HG03025 (cell line): ENCODE measurements around the gene HPSE.
"Not testable (repeated sequence)": the region's sequence is repeated elsewhere in the genome, so short reads cannot be mapped to it uniquely, and the experiment has no call there.

Experiments
- ATAC-seq: cut with Tn5 transposase; IDR thresholded peaks from one replicate; pipeline ENCODE4 v1.9.1; 2021; ENCODE audit warnings: mild to moderate bottlenecking, moderate library complexity; ENCODE audit not compliant: unreplicated experiment, low FRiP score

HPSE gene

DNA sequence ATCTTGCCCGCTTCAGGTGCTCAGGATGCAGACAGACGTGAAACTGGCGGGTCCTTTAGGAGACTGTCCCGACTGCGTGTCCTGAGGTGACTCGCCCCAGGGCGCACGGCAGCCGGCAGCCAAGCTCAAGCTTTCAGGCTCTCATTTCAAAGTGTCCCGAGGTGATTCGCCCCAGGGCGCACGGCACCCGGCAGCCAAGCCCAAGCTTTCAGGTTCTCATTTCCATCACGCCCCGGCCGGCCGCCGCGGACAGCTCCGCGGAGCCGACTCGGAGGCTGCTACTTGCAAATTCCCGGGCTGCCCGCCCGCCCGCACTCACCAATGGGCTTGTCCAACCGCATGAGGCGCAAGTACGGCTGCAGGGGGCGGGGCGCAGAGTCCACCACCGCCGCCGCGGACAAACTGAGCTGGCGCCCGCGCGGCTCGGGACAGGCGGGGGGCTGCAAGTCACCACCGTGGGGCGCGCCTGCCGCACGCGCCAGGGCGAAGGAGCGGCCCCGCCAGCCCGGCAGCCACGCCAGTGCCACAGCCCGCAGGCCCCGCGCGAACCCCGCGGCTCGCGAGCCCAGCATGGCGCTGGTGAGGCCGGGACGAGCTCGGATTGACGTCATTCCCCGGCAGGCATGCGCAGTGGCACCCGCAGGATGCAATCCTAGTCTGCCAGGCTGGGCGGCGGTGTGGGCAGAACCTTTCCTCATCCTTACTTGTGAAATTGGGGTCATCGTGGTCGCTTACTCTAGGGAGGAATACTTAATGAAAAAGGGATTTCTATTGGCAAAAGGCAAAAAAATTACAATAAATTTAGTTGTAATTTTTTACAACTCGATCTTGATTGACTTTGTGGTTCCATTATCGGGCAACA, 50.2 kb downstream of the HPSE start, which contains the start of gene COQ2:
TSS of gene COQ2 (minus strand) at position 606 of the 862 bp plus-strand sequence. CDS start at position 572, 34 bp downstream.
- peak; percentile 84 for ATAC-seq

DNA sequence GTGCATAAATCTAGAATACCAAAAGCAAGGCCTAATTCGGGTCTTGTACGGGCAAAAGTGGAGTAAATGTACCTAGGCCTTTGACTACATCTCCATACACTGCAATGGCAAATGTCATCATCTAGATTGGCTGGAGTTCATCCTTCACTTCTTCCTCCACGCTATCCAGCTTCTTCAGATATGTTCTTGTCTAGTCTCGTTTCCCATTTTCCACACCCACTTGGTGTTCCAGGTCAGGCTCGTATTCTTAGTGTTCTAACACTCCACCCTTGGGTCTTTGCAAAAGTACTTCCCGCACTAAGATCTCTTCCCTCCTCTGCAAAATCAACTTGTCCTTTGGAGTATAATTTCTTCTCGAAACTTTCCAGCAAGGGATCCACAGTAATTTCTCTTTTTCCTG, 51.5 kb downstream of the HPSE start:
- no peak for ATAC-seq

DNA sequence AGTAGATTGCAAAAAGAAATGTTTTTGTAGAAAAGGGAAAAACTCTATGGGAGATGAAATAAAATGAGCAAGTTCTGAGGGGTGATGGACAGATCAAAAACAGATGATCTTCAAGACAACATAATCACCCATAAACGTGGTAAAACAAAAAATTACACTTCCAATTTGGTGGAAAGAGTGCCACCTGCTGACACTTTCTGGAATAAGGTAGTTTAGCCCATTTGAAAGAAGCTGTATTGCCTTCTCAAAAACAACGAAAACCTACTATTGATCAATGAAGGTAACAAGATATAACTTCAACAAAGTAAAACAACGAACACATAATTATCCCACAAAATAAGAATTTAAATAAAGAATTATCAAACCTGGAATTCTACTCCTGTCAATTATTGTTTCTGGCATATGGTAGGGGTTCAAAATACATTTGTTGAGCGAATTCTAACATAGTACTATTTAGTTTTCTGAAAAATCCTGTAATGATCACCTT, 52.6 kb downstream of the HPSE start:
- no peak for ATAC-seq

DNA sequence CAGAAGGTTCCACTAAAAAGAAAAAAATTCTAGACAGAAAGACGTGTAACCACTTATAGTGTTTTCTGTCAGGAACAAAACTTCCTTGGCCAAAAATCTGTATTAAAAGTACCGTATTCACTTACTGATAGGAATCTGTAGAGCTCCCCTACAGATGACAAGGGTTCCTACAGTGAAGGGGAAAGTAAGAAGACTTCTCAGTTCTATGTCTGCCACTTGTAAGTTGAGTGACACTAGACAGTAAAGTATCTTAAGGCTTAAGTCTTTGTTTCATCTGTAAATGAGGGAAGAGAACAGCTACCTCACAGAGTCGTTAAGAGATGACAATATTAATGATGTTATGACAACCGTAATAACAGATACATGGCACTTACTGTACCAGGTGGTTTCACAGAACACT, 53.3 kb downstream of the HPSE start:
- ATAC-seq: no peak

DNA sequence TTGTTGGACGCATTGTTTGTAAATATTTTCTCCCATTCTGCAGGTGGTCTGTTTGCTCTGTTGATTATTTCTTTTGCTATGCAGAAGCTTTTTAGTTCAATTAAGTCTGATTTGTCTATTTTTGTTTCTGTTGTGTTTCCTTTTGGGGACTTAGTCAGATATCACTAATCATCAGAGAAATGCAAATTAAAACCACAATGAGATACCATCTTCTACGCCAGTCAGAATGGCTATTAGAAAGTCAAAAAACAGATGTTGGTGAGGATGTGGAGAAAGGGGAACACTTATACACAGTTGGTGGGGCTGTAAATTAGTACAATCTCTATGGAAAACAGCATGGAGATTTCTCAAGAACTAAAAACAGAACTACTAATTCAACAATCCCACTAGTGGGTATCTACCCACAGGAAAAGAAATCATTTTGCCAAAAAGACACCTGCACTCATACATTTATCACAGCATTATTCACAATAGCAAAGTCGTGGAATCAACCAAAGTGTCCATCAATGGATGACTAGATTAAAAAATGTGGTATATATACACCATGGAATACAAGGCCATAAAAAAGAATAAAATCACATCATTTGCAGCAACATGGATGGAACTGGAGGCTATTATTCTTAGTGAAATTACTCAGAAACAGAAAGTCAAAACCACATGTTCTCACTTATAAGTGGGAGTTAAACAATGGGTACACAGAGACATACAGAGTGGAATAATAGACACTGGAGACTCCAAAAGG, 58.2 kb downstream of the HPSE start:
- ATAC-seq: peak; percentile 65

DNA sequence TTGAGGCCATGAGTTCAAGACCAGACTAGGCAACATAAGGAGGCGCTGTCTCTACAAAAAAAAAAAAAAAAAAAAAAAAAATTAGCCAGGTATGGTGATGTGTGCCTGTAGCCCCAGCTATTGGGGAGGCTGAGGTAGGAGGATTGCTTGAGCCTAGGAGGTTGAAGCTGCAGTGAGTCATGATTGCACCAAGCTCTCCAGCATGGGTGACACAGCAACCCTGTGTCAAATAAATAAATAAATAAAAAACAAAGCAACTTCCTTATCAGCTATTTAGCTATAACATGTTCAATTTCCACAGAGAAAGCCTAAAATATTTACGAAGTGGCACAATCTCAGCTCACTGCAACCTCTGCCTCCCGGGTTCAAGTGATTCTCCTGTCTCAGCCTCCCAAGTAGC, 60.7 kb downstream of the HPSE start:
- not testable (repeated sequence) for ATAC-seq

DNA sequence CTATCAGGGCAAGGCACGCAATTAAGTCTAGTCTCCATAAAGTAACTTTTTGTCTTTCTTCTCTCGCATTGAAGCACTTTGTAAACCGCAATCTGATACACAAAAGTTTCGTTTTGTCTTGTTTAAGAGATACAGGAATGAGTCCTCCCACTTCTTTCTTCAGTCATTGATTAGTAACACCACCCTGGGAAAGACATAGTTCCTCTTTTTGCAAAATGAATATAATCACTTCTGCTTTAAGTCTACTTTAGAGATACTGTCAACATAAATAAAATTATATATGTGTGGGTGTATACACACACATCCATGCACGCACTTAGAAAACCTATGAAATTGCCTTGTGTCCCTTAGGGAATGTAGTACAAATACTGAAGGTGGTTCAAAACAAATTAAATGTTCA, 61.7 kb downstream of the HPSE start:
- ATAC-seq: peak; percentile 87

DNA sequence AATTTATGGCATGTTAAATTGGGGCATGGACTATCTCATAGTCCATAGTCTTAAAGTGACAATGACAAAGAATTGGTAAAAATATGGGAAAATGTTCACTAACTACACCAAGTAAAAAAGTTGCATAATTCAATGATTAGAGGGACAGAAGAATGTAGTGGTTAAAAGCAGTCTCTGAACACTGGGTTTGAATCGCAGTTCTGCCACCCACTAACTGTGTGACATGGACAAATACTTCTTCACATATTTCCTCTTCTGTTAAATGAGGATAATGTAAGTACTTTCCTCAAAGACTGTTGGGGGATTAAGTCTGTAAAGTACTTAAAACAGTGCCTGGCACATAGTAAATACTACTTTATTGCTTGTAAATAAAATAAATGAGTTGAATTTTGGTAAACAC, 65.4 kb downstream of the HPSE start:
- no peak for ATAC-seq

DNA sequence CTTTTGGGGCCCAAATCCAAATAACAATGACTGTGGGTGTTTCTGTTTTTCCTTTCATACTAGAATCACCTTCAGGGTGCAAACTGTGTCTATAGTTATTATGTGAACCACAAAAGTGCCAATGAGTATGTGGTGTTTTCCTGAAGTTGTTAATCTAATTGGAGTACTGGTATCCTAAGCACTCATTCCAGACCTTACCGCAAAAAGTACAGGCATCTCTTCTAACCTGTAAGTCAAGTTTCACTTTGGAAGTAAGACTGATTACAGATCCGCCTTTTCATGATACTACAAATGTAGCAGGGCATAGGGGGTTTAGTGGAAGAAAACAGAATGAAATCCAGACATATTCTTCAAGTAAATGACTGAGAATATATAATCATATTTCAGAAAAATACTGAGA, 66.2 kb downstream of the HPSE start:
- ATAC-seq: no peak

DNA sequence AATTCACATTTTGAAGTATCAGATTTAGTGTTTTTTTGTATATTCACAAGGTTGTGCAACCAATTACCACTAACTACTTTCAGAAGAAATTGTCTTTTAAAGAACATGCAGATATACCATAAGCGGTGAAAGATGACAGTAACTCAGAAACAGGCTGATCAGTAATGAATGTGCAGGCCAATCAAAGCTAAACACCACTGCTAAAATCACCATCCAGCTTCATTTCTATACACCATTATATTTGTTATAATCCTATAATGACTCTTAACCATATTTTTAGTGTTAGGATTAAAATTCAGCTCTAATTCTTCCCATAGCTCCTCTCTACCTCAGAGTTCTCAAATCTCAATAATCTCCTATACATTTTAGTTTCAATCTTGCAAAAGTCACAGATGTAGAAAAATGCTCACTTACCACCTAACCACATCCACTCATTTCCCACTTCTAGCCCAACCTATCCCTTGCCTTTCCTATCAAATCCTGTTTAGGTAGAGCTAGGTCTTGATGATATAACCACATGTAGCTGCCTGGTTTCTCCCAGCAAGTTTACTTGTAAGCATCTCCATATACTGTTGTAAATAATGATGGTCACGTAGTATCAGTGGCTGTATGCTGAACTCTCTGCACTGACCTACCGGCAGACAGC, 66.7 kb downstream of the HPSE start:
- no peak for ATAC-seq

DNA sequence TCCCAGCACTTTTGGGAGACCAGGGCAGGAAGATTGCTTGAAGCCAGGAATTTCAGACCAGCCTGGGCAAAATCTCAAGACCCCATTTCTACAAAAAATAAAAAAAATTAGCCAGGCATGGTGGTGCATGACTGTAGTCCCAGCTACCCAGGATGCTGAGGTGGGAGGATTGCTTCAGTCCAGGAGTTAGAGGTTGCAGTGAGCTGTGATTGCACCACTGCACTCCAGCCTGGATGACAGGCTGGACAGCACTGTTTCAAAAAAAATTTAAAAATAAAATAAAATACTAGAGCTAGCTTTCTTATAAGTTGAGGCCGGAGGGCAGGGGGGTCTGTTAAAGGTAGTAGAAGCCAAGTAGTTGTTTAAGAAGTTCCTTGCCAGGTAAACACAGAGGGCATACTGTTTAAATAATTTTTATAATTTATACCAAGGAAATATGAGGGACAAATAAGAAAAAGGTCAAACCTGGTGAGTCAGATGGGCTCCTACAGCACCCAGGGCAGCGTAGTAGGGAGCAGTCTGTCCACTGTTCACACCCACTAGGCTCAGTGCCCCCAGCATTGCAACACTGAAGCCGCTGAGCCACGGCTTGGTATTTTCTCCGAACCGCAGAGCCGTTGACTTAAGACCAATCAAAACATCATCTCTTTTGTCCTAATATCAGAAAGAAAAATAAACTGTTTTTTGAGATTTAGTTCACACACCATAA, 67.4 kb downstream of the HPSE start:
- no peak for ATAC-seq

DNA sequence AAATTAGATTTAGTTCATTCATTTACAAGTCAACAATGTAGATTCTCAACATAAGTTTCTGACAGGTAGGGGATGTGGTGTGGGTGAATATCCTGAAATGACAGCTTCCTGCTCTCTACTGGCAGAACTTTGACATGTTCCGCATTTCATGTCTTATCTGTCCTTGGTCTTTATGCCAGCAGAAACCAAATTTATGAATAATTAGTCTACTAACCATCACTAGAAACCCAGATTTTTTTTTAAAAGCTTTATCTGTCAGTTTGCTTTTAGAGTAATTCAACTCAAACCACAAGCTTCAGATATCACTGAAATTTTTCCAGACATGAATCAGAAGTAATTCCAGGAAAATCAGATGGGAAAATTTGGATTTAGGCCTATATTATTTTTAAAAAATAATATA, 68.0 kb downstream of the HPSE start:
- ATAC-seq: no peak

DNA sequence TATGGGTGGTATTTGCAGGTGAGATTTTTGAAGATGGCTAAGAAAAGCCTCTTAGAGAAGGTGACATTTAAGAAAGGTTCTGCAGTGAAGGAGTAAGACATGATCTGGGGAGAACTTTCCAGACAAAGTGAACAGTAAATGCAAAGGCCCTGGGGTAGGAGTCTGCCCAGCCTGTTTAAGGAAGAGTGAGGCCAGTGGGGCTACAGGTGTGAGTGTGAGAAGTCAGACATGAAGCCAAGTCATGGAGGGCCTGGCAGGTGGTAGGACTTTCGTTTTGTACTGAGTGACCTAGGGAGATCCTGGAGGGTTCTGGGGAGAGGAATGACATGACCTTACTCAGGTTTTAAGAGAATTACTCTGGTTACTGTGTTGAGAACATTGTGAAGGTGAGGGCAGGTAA, 71.5 kb downstream of the HPSE start:
- no peak for ATAC-seq

DNA sequence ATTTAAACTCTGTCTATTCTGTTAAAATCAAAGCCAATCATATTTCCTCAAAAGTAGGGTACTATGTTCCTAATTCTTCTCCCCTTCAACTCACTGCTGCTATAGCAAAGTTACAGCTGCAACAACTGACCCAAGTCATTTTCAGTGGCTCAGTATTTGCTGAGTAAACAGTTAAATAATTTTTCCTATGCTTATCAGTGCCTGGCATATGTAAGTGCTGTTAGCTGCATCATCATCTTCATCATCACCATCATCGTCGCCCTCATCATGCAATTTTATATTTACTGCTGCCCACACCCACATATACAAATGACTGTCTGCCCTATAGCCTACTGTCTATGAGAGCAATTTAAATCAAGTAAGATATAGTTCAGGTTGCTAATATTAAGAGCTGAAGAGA, 72.0 kb downstream of the HPSE start:
- no peak for ATAC-seq

DNA sequence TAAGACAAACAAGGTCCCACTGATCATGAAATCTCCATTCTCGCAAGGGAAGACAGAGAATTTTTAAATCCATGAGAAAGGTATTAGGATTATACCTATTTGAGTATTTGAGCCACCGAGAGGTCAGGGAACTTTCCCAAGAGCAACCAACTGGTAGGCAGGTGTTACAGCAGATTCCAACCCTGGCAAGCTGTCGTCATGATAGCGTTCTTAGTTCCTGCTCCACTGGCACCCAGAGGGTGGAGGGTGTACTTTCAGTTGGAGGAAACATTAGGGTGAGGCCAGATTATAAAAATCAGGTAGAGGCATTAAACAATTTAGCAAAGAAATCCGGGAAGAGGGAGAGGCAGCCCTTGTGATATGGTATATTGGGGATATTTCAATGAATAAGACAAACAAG, 73.3 kb downstream of the HPSE start:
- ATAC-seq: no peak

DNA sequence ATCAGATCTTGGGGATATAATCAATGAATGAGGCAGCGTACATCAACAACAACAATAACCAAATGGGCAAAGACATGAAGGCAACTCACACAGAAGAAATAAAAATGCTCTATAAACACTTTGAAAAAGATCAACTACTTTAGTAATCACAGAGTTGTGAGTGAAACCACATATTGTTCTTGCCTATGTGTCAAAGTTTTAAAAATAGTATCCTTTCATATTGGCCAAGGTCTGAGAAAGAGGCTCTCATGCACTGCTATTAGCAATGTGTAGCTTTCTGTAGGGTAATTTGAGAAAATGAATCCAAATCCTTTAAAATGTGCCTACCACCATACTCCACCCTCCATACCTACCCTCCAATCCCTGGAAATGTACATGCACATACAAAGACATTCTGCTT, 75.1 kb downstream of the HPSE start:
- no peak for ATAC-seq

DNA sequence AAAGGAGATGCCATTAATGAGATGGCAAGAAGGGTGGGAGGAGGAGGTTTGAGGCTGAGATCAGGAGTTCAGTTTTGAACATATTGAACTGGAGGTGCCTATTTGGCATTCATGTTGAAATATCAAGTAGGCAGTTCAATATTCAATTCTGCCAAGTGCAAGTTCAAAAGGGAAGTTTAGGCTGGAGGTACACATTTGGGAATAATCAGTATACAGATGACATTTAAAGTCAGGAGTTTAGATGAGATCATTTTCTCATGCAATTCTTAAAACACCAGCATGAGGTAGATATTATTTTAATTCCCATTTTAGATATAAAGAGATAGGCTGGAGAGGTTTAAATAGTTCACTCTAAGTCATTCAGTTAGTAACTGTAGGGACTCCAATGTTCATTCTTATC, 76.2 kb downstream of the HPSE start:
- ATAC-seq: no peak

DNA sequence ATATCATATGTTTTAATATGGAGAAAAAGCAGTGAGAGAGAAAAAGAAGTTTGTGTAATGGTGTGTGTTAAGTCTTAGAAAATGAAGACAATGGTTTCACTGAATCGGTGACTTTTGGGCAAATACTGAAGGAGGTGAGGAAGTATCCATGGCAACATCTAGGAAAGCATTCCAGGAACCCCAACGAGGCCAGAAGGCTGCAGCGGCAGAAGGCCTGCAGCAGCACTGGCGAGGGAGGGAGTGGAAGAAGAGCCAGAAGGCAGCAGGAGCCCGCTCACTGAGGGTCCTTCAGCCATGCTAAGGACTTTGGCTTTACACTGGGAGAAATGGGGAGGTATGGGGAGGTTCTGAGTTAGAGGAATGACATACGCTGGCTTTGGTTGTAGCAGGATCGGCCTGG, 76.8 kb downstream of the HPSE start:
- ATAC-seq: no peak

DNA sequence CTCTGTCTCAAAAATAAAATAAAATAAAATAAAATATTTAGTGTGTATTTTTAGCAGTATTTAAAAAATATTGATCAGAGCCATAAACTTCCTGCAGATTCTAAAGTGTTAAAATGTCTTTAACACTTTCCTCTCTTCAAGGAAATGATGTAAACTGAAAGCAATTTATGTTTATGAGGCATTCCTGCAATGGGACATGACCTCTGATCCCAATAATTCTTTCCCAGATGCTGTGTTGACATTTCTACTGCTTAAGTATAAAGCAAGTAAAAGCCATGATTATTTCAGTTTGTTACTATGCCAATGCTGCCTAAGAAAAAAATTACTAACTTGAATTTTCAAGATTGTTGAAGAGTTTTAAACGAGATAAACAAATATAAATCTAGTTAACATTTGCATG, 79.1 kb downstream of the HPSE start:
- ATAC-seq: no peak

DNA sequence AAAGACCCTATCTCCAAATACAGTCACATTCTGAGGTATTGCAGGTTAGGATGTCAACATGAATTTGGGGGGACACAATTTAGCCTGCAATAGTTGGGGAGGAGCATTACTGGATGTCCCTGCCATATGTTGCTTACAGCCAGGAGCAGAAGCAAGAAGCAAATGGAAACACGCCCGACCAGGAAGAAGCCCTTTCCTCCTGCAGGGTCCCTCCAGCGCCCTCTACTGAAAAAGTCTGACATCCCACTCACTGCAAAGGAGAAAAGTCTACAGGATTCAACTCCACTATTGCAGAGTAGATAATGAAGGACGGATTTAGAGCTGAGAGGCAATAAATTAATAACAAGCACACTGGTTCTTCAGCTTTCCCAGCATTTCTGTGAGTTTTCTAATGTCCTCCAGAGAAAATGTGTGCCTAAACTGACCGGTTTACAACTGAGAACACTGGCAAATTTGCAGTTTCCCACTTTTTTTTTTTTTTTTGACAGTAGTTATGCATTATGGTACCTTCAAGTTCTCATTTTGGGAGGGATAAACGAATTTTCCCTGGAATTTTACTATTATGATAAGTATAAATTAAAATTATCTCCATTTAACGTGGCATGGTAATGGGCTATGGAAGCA, 81.8 kb downstream of the HPSE start:
- ATAC-seq: no peak
